Tibial artery (tissue), 4 donors: ENCODE measurements around the gene MYL11.

Source experiments
- DNase-seq, 2 donors: peaks; one replicate each; pipeline ENCODE4 v3.0.0-alpha.2; 2019
- H3K27ac ChIP-seq, 2 donors: fragments of 200-600 bp; sonication (generic) in 1 of 2; 1 replicate in 1 of 2; 2 replicates in 1 of 2; pipeline ENCODE4 v1.5.1; 2018 to 2019; ENCODE audit warnings: mild to moderate bottlenecking in 1 of 2
- H3K27me3 ChIP-seq, 2 donors: fragments of 200-600 bp; sonication (generic) in 1 of 2; one replicate each; pipeline versions ENCODE4 v1.5.1 to v1.6.0; 2016 to 2019
- H3K36me3 ChIP-seq, 3 donors: fragments of 200-600 bp; sonication (generic) in 2 of 3; one replicate each; pipeline ENCODE4 v1.5.1; 2016 to 2019; ENCODE audit warnings: mild to moderate bottlenecking in 2 of 3
- H3K4me1 ChIP-seq, 4 donors: fragments of 200-600 bp; sonication (generic) in 2 of 4; 1 replicate in 3 of 4; 2 replicates in 1 of 4; pipeline ENCODE4 v1.5.1; 2016 to 2019
- H3K4me3 ChIP-seq, 2 donors: fragments of 200-600 bp; sonication (generic) in 1 of 2; 1 replicate in 1 of 2; 2 replicates in 1 of 2; pipeline ENCODE4 v1.5.1; 2018 to 2019; ENCODE audit warnings: mild to moderate bottlenecking in 2 of 2
- H3K9me3 ChIP-seq, 3 donors: fragments of 200-600 bp; sonication (generic) in 1 of 3; one replicate each; pipeline ENCODE4 v1.5.1; 2016 to 2019
- intact Hi-C: fragments of 100-400 bp; cut with DNase I; formaldehyde crosslinking; loops from one replicate; pipeline ENCODE4 v1.15.0; 2023; ENCODE audit warnings: low total_unique reads
- TF ChIP-seq, protein P1 (sequence below), 2 experiments: fragments of 200-600 bp in 1 of 2; fragments of 450-650 bp in 1 of 2; IDR thresholded peaks; one replicate each; pipeline ENCODE4 v1.5.1; 2017 to 2019; ENCODE audit warnings: antibody characterized with exemption in 2 of 2, mild to moderate bottlenecking in 1 of 2, moderate library complexity in 1 of 2

The MYL11 gene

DNA sequence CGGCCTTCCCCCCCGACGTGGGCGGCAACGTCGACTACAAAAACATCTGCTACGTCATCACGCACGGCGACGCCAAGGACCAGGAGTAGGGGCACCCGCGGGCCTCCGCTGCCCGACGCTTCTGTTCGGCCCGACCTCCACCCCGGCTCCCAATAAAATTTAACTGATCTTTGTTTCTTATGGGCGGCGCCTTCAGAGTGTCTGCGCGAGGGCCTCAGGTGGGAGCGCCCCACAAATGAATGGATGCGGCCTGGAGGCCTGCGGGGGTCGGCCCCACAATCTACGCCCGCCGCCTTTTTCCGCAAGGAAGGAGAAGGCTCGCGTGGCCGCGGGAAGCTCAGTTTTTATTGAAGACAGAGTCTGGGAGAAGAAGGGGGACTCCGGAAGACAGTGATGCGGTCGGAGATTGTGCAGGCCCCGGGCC lies 3.2 kb downstream of the MYL11 start:
- Histone ChIP-seq H3K4me3 (peak overlapping the region; percentile 70 to 91), H3K4me1 (peaks cover 0 to 26% (median 15%) of the 10 kb centered on the region in 4 donors), H3K9me3 (no peaks in the 10 kb centered on the region), H3K27me3 (no peaks in the 10 kb centered on the region), H3K36me3 (no peaks in the 10 kb centered on the region), H3K27ac (peak overlapping the region; percentile 99 to 100)
- TF ChIP-seq, protein P1, sequence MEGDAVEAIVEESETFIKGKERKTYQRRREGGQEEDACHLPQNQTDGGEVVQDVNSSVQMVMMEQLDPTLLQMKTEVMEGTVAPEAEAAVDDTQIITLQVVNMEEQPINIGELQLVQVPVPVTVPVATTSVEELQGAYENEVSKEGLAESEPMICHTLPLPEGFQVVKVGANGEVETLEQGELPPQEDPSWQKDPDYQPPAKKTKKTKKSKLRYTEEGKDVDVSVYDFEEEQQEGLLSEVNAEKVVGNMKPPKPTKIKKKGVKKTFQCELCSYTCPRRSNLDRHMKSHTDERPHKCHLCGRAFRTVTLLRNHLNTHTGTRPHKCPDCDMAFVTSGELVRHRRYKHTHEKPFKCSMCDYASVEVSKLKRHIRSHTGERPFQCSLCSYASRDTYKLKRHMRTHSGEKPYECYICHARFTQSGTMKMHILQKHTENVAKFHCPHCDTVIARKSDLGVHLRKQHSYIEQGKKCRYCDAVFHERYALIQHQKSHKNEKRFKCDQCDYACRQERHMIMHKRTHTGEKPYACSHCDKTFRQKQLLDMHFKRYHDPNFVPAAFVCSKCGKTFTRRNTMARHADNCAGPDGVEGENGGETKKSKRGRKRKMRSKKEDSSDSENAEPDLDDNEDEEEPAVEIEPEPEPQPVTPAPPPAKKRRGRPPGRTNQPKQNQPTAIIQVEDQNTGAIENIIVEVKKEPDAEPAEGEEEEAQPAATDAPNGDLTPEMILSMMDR (IDR thresholded peaks at IDR 0.05): peak in 1 of 2 experiments; percentile 7
- intact Hi-C loops: loop anchor here (2.0 kb wide), 1 partner anchor 17 kb away; the partner anchor contains the start of gene ZNF48
- DNase-seq: peak; percentile 97

DNA sequence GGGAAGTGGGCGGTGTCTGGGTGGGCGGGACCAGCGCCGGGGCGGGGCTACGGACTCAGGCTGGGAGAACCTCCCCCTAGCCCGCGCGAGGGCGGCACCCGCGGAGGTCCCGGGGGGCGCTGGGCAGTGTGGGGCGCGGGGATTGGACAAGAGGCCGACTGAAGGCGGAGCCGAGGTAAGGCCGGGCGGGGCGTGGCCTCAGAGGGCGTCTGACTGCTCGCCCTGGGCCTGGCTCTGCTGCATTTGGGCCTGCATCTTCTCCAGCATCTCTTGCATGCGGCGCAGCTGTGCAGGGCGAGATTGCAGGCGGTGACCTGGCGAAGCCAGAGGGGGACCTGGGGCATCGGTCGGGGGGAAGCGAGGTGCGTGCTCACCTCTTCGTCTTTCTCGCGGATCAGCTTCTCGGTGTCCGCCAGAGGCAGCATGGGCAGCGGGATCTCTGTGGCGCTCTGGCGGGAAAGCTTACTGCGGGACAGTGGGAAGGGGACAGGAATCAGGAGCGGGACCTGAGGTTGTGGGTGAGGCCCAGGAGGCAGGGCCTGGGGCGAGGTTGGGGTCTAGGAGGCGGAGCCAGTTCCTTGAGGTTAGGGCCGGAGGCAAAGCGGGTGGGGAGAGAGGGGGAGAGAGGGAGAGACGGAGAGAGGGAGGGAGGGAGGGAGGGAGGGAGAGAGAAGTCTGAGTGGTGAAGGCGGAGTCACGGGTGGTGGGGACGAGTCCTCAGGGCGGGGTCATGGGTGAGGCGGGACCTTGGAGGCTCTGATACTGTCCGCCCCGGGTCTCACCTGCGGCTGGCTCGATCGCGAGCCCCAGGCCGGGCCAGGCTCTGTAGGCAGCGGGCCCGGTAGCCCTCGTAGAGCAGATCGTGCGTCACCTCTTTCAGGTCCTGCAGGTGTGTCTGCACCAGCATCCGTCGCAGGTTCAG lies 3.9 kb downstream of the MYL11 start:
- TF ChIP-seq, protein P1 (IDR thresholded peaks at IDR 0.05): no peak
- no peaks in the 10 kb centered on the region for H3K27me3 ChIP-seq
- intact Hi-C loops: loop anchor here (2.0 kb wide), 1 partner anchor 16 kb away; the partner anchor contains the start of gene ZNF48

DNA sequence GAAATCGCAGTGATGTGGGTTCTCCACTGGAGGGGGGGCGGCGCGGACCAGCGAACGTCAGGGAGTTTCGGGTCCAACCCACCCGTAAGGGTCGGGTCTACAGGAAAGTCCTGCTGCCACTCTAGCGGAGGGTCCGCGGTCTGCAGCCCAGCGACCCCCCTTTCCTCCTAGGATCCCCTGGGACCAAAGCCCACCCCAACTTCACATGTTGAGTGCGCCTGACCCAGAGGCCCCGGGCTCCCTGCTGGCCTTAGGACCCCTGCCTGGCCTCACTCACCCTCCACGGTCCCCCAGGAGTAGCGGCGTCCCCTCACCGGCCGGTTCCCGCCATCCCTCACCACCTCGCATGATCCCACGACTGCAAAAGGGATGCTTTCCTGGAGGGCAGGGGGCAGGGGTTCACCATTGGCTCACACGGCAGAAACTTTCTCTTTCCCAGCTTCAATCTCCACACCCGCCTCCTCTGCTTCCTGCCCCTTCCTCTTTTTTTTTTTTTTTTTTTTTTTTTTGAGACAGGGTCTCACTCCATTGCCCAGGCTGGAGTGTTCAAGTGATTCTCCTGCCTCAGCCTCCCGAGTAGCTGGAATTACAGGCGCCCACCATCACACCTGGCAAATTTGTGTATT lies 4.7 kb downstream of the MYL11 start:
- Histone ChIP-seq H3K4me1 (peaks cover 0 to 26% (median 15%) of the 10 kb centered on the region in 4 donors), H3K9me3 (no peaks in the 10 kb centered on the region), H3K4me3 (peak overlapping the region; percentile 70 to 91), H3K27me3 (no peaks in the 10 kb centered on the region), H3K27ac (peak overlapping the region; percentile 99 to 100), H3K36me3 (no peaks in the 10 kb centered on the region)
- intact Hi-C loops: loop anchor here (2.0 kb wide), 1 partner anchor 16 kb away; the partner anchor contains the start of gene ZNF48
- DNase-seq: no peak
- TF ChIP-seq, protein P1 (IDR thresholded peaks at IDR 0.05): no peak

More for the DNA sequence above, 3.9 kb downstream of the MYL11 start:
- no peaks in the 10 kb centered on the region for H3K9me3 ChIP-seq
- peaks cover 0 to 26% (median 15%) of the 10 kb centered on the region in 4 donors for H3K4me1 ChIP-seq
- H3K27ac ChIP-seq: peak overlapping the region; percentile 99 to 100
- peak; percentile 98 to 100 for DNase-seq
- H3K36me3 ChIP-seq: no peaks in the 10 kb centered on the region
- peak overlapping the region; percentile 70 to 91 for H3K4me3 ChIP-seq

DNA sequence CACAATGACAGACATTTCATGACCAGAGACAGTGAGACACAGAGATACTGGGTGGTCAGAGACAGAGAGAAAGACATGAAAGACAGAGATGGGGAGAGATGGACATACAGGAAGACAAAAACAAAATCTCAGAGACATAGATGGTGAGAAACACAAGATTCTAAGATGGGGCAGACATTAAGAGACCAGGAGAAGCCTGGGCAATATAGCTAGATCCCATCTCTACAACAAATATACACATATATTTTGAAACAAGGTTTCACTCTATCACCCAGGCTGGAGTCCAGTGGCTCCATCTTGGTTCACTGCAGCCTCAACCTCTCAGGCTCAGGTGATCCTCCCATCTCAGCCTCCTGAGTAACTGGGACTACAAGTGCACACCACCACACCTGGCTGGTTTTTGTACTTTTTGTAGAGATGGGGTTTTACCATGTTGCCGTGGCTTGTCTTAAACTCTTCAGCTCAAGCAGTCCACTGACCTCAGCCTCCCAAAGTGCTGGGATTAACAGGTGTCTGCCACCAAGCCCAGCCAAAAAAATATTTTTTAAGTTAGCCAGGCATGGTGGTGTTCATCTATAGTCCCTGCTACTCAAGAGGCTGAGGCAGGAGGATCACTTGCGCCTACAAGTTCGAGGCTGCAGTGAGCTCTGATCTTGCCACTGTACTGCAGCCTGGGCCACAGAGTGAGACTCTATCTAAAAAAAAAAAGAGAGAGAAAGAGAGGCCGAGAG lies 5.6 kb downstream of the MYL11 start:
- H3K9me3 ChIP-seq: no peaks in the 10 kb centered on the region
- no peaks in the 10 kb centered on the region for H3K27me3 ChIP-seq
- H3K4me3 ChIP-seq: no peak overlapping the region
- TF ChIP-seq, protein P1 (IDR thresholded peaks at IDR 0.05): no peak
- intact Hi-C loops: no loop called here
- H3K4me1 ChIP-seq: peaks cover 0 to 26% (median 15%) of the 10 kb centered on the region in 4 donors
- H3K27ac ChIP-seq: no peak overlapping the region
- DNase-seq: no peak
- H3K36me3 ChIP-seq: no peaks in the 10 kb centered on the region

DNA sequence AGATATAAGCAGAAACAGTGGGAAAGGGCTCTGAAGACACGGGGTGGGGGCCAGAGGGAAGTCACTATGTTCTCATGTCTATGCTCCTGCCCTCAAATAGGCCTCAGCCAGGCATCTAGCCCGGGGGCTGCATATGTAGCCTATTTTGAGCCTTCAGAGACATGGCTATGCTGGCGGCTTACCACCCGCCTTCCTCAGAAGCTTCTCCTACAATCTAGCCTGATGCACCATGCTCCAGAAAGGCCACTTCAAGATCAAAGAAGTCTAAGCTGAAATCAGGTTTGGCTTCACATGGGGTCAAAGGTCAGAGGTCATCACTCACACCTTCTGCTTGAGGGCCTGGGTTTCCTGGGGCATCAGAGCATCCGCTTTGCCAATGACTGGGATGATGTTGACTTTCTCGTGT lies 6.2 kb downstream of the MYL11 start:
- TF ChIP-seq, protein P1 (IDR thresholded peaks at IDR 0.05): no peak
- H3K4me1 ChIP-seq: peaks cover 0 to 26% (median 15%) of the 10 kb centered on the region in 4 donors
- no peak overlapping the region for H3K27ac ChIP-seq
- intact Hi-C loops: no loop called here
- H3K27me3 ChIP-seq: no peaks in the 10 kb centered on the region
- no peak for DNase-seq
- H3K4me3 ChIP-seq: no peak overlapping the region
- H3K36me3 ChIP-seq: no peaks in the 10 kb centered on the region
- H3K9me3 ChIP-seq: no peaks in the 10 kb centered on the region
